Sigmoid colon (tissue), 7 donors: Measurements from ENCODE around the gene SPOCK1. TPM values are rescaled to one million over a fixed set of nuclear protein-coding genes. Genes with fewer than 3 reads are reported as not detected.

ENCODE experiments used
- DNase-seq: peaks from one replicate; pipeline ENCODE4 v3.0.0-alpha.2; 2019
- H3K27ac ChIP-seq, 4 donors: fragments of 200-600 bp; sonication (generic); one replicate each; pipeline ENCODE4 v1.5.1; 2016 to 2019; ENCODE audit warnings: mild to moderate bottlenecking in 1 of 4
- H3K27me3 ChIP-seq, 3 donors: fragments of 200-600 bp; sonication (generic); one replicate each; pipeline ENCODE4 v1.5.1; 2019; ENCODE audit warnings: mild to moderate bottlenecking in 1 of 3
- H3K36me3 ChIP-seq, 4 donors: fragments of 200-600 bp; sonication (generic); one replicate each; pipeline ENCODE4 v1.5.1; 2016 to 2019
- H3K4me1 ChIP-seq, 4 donors: fragments of 200-600 bp; sonication (generic); one replicate each; pipeline ENCODE4 v1.5.1; 2017 to 2019
- H3K4me3 ChIP-seq, 4 donors: fragments of 200-600 bp; sonication (generic); one replicate each; pipeline ENCODE4 v1.5.1; 2017 to 2019; ENCODE audit warnings: mild to moderate bottlenecking in 2 of 4, moderate library complexity in 1 of 4
- H3K9me3 ChIP-seq, 4 donors: fragments of 200-600 bp in 3 of 4; sonication (generic) in 3 of 4; one replicate each; pipeline versions ENCODE4 v1.5.1 to v1.6.1; 2013 to 2019
- CTCF ChIP-seq, 4 experiments: fragments of 450-650 bp in 3 of 4; fragments of 200-600 bp in 1 of 4; IDR thresholded peaks; one replicate each; pipeline ENCODE4 v1.5.1; 2016 to 2019; ENCODE audit warnings: antibody characterized with exemption in 4 of 4, mild to moderate bottlenecking in 3 of 4, moderate library complexity in 2 of 4
- EP300 ChIP-seq, 4 donors: sonication (generic); formaldehyde crosslinking; IDR thresholded peaks; one replicate each; pipeline ENCODE4 v1.6.1; 2017; ENCODE audit warnings: antibody characterized with exemption in 4 of 4
- POLR2A ChIP-seq, 2 donors: fragments of 450-650 bp; IDR thresholded peaks; one replicate each; pipeline ENCODE4 v1.6.1; 2016; ENCODE audit warnings: antibody characterized with exemption in 2 of 2, mild to moderate bottlenecking in 2 of 2, moderate library complexity in 2 of 2
- POLR2AphosphoS5 ChIP-seq, 4 donors: sonication (generic); formaldehyde crosslinking; IDR thresholded peaks; one replicate each; pipeline ENCODE4 v1.6.1; 2017; ENCODE audit warnings: antibody characterized with exemption in 4 of 4
- WGBS, 2 donors: extraction: QIAGEN DNeasy Blood & Tissue Kit; methylation state at CpG; one replicate each; pipeline ENCODE4 v1.1.7; 2013; 5-methylcytosine and 5-hydroxymethylcytosine counted together
- intact Hi-C: fragments of 100-400 bp; cut with DNase I; formaldehyde crosslinking; loops from one replicate; pipeline ENCODE4 v1.15.1; 2023
- polyA plus RNA-seq, 3 donors: library from polyadenylated mRNA; stranded (reverse); fragments of 200-250 nt; gene quantifications; one replicate each; pipeline ENCODE4 v1.2.3, GENCODE V29; 2013
- total RNA-seq, 4 donors: library from RNA; depleted of rRNA; stranded (reverse); fragments of >200 nt; gene quantifications; one replicate each; pipeline ENCODE4 v1.1.0, GENCODE V29; 2016
- donor health status: healthy with polysubstance abuse.
- donor health status: Bipolar disorder and iron deficiency.
- donor health status: healthy.

SPOCK1 gene
- total and polyA plus RNA-seq, 7 donors = 2.4 to 104 (median 33.4) TPM

- Histone ChIP-seq H3K27me3 (no peaks in the 10 kb centered on the region), H3K27ac (no peak overlapping the region), H3K36me3 (no peaks in the 10 kb centered on the region), H3K9me3 (no peaks in the 10 kb centered on the region), H3K4me3 (no peak overlapping the region), H3K4me1 (no peaks in the 10 kb centered on the region)
- intact Hi-C loops = no loop called here
- no peak for DNase-seq
- TF ChIP-seq POLR2AphosphoS5 (IDR thresholded peaks at IDR 0.05) = no peak
- no peak for TF ChIP-seq POLR2A (IDR thresholded peaks at IDR 0.05)
- TF ChIP-seq CTCF (IDR thresholded peaks at IDR 0.05) = no peak
- no peak for TF ChIP-seq EP300 (IDR thresholded peaks at IDR 0.05)
- 87 to 90% methylated on average over 2 of the region's 2 CpGs for WGBS, 2 donors
Observed at GRCh38 chr5:137158691-137159090, 340.4 kb downstream of the SPOCK1 start.

GRCh38 chr5:137156180-137156579 lies 342.9 kb downstream of the SPOCK1 start:
- intact Hi-C loops = no loop called here
- TF ChIP-seq EP300 (IDR thresholded peaks at IDR 0.05) = no peak
- no peak for TF ChIP-seq POLR2A (IDR thresholded peaks at IDR 0.05)
- TF ChIP-seq CTCF (IDR thresholded peaks at IDR 0.05) = no peak
- TF ChIP-seq POLR2AphosphoS5 (IDR thresholded peaks at IDR 0.05) = no peak
- Histone ChIP-seq H3K4me3 (no peak overlapping the region), H3K27me3 (no peaks in the 10 kb centered on the region), H3K36me3 (no peaks in the 10 kb centered on the region), H3K27ac (no peak overlapping the region), H3K4me1 (no peaks in the 10 kb centered on the region), H3K9me3 (no peaks in the 10 kb centered on the region)
- 62 to 74% methylated on average over 4 of the region's 4 CpGs for WGBS, 2 donors
- DNase-seq = no peak

- H3K9me3 ChIP-seq = no peaks in the 10 kb centered on the region
- H3K4me1 ChIP-seq = no peaks in the 10 kb centered on the region
- DNase-seq = no peak
- WGBS, 2 donors = 71 to 77% methylated on average over 6 of the region's 6 CpGs
- no peaks in the 10 kb centered on the region for H3K36me3 ChIP-seq
- TF ChIP-seq CTCF (IDR thresholded peaks at IDR 0.05) (no peak), EP300 (IDR thresholded peaks at IDR 0.05) (no peak), POLR2AphosphoS5 (IDR thresholded peaks at IDR 0.05) (no peak), POLR2A (IDR thresholded peaks at IDR 0.05) (no peak)
- no peak overlapping the region for H3K4me3 ChIP-seq
- no peak overlapping the region for H3K27ac ChIP-seq
- intact Hi-C loops = no loop called here
- no peaks in the 10 kb centered on the region for H3K27me3 ChIP-seq
Observed at GRCh38 chr5:137155261-137156000, 343.7 kb downstream of the SPOCK1 start.

GRCh38 chr5:137152616-137153015 lies 346.5 kb downstream of the SPOCK1 start:
- no peaks in the 10 kb centered on the region for H3K27me3 ChIP-seq
- H3K36me3 ChIP-seq = no peaks in the 10 kb centered on the region
- intact Hi-C loops = no loop called here
- TF ChIP-seq EP300 (IDR thresholded peaks at IDR 0.05) (no peak), POLR2AphosphoS5 (IDR thresholded peaks at IDR 0.05) (no peak), POLR2A (IDR thresholded peaks at IDR 0.05) (no peak), CTCF (IDR thresholded peaks at IDR 0.05) (no peak)
- no peaks in the 10 kb centered on the region for H3K4me1 ChIP-seq
- no peak overlapping the region for H3K4me3 ChIP-seq
- WGBS, 2 donors = 83 to 84% methylated on average over 3 of the region's 3 CpGs
- no peak for DNase-seq
- peaks cover 0 to 2% (median 0%) of the 10 kb centered on the region in 4 donors for H3K9me3 ChIP-seq
- no peak overlapping the region for H3K27ac ChIP-seq

- no peaks in the 10 kb centered on the region for H3K36me3 ChIP-seq
- no peak overlapping the region for H3K27ac ChIP-seq
- intact Hi-C loops = no loop called here
- WGBS, 2 donors = 56 to 61% methylated on average over 2 of the region's 2 CpGs
- no peak for DNase-seq
- no peaks in the 10 kb centered on the region for H3K27me3 ChIP-seq
- TF ChIP-seq EP300 (IDR thresholded peaks at IDR 0.05) = no peak
- TF ChIP-seq POLR2A (IDR thresholded peaks at IDR 0.05) = no peak
- no peak for TF ChIP-seq POLR2AphosphoS5 (IDR thresholded peaks at IDR 0.05)
- TF ChIP-seq CTCF (IDR thresholded peaks at IDR 0.05) = no peak
- no peak overlapping the region for H3K4me3 ChIP-seq
- peaks cover 0 to 8% (median 0%) of the 10 kb centered on the region in 4 donors for H3K4me1 ChIP-seq
- peaks cover 0 to 2% (median 0%) of the 10 kb centered on the region in 4 donors for H3K9me3 ChIP-seq
Observed at GRCh38 chr5:137148655-137149054, 350.5 kb downstream of the SPOCK1 start.
